Muscle of leg (tissue), 11 donors: Measurements from ENCODE around the gene CHN2. TPM values are rescaled to one million over a fixed set of nuclear protein-coding genes. Genes with fewer than 3 reads are reported as not detected.
"Not testable (repeated sequence)": the region's sequence is repeated elsewhere in the genome, so short reads cannot be mapped to it uniquely, and the experiment has no call there.

Experiments used
- DNase-seq: peaks from one replicate; pipeline ENCODE4 v3.0.0; 2013
- H3K27ac ChIP-seq: one replicate; pipeline ENCODE4 v1.5.1; 2013; ENCODE audit warnings: mild to moderate bottlenecking, low read length, control low read depth
- H3K27me3 ChIP-seq: one replicate; pipeline ENCODE4 v1.6.1; 2013; ENCODE audit warnings: low read length; ENCODE audit not compliant: control insufficient read depth, insufficient read depth
- H3K36me3 ChIP-seq: one replicate; pipeline ENCODE4 v1.6.1; 2013; ENCODE audit warnings: low read length; ENCODE audit not compliant: control insufficient read depth, insufficient read depth
- H3K4me1 ChIP-seq: one replicate; pipeline ENCODE4 v1.6.1; 2013; ENCODE audit warnings: low read length; ENCODE audit not compliant: control insufficient read depth, insufficient read depth
- H3K4me3 ChIP-seq: one replicate; pipeline ENCODE4 v1.5.1; 2013; ENCODE audit warnings: low read length, control low read depth
- H3K9me3 ChIP-seq: replicated peaks from 2 replicates; pipeline ENCODE4 v1.6.1; 2013; ENCODE audit warnings: low read depth, low read length; ENCODE audit not compliant: control insufficient read depth
- WGBS: methylation state at CpG from one replicate; pipeline ENCODE4 v1.1.5; 2013; ENCODE audit warnings: missing lambda C conversion rate; ENCODE audit not compliant: insufficient coverage; 5-methylcytosine and 5-hydroxymethylcytosine counted together
- polyA plus RNA-seq, 8 donors: library from polyadenylated mRNA; unstranded; fragments of 120-200 nt; gene quantifications; one replicate each; pipeline versions ENCODE4 v1.2.1 to v1.2.3, GENCODE V29; 2013; ENCODE audit warnings: inconsistent platforms in 1 of 8, low replicate concordance in 1 of 8; ENCODE audit not compliant: insufficient read length in 8 of 8, insufficient read depth in 1 of 8
- total RNA-seq: library from RNA; stranded (reverse); fragments of 120-200 nt; gene quantifications from one replicate; pipeline ENCODE4 v1.2.4, GENCODE V29; 2013

The CHN2 gene
- total and polyA plus RNA-seq, 9 donors, result 7.6 to 18.2 (median 10.2) TPM

DNA sequence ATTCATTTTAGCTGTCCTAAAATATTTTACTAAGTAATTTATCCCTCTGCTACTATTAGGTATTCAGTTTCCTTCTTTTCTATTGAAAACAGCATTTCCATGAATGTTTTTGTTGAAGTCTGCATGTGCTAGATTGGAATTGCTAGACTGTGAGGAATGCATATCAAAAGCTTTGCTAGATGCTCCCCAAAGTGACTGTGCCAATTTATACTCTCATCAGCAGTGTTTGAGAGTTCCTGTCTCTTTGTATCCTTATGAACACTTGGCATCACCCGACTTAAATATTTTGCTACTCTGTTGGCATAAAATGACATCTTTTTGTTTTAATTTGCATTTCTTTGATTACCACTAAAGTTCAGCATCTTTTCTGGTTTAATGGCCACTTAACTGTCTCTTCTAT is 324.0 kb downstream of the CHN2 start:
- Histone ChIP-seq H3K27ac (no peak overlapping the region), H3K4me3 (no peak overlapping the region), H3K9me3 (peaks cover 5% of the 10 kb centered on the region), H3K4me1 (no peaks in the 10 kb centered on the region), H3K36me3 (no peaks in the 10 kb centered on the region), H3K27me3 (no peaks in the 10 kb centered on the region)
- no CpG with 5 or more reads among the region's 1 CpG for WGBS
- DNase-seq, result no peak

GRCh38 chr7:29523728-29524127 is 329.2 kb downstream of the CHN2 start:
- WGBS, result no CpG with 5 or more reads among the region's 2 CpGs
- H3K27ac ChIP-seq, result no peak overlapping the region
- no peaks in the 10 kb centered on the region for H3K36me3 ChIP-seq
- no peak overlapping the region for H3K4me3 ChIP-seq
- H3K27me3 ChIP-seq, result no peaks in the 10 kb centered on the region
- H3K9me3 ChIP-seq, result peaks cover 5% of the 10 kb centered on the region
- DNase-seq, result no peak
- no peaks in the 10 kb centered on the region for H3K4me1 ChIP-seq

GRCh38 chr7:29527505-29528108 is 333.0 kb downstream of the CHN2 start:
- H3K4me3 ChIP-seq, result no peak overlapping the region
- no peaks in the 10 kb centered on the region for H3K36me3 ChIP-seq
- H3K4me1 ChIP-seq, result no peaks in the 10 kb centered on the region
- 83% methylated on average over 2 of the region's 4 CpGs for WGBS
- DNase-seq, result no peak
- no peak overlapping the region for H3K27ac ChIP-seq
- H3K9me3 ChIP-seq, result no peaks in the 10 kb centered on the region
- no peaks in the 10 kb centered on the region for H3K27me3 ChIP-seq

DNA sequence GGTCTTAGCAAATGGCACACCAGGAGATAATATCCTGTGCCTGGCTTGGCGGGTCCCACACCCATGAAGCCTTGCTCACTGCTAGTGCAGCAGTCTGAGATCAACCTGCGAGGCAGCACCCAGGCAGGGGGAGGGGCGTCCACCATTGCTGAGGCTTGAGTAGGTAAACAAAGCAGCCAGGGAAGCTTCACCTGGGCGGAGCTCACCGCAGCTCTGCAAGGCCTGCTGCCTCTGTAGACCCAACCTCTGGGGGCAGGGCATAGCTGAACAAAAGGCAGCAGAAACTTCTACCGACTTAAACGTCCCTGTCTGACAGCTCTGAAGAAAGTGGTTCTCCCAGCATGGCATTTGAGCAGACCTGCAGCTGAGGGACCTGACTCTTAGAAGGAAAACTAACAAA is 334.0 kb downstream of the CHN2 start:
- not testable (repeated sequence) for H3K36me3 ChIP-seq, H3K27me3 ChIP-seq, H3K27ac ChIP-seq, DNase-seq, H3K9me3 ChIP-seq, H3K4me3 ChIP-seq, H3K4me1 ChIP-seq
- 79% methylated on average over 7 of the region's 7 CpGs for whole genome bisulfite sequencing

Other genes starting within 250 kb of the CHN2 start
- gene TRIL, start 236.4 kb upstream of the CHN2 start, total RNA-seq, result 16.9 TPM
- gene TRIL, start 236.4 kb upstream of the CHN2 start, polyA plus RNA-seq, result 10 to 100 TPM; 24.8 to 63.5 (median 38.1) TPM
- 24.8 TPM for gene CPVL, start 48.2 kb upstream of the CHN2 start, total RNA-seq
- 10 to 100 TPM; 16.8 to 45.4 (median 22.3) TPM for gene CPVL, start 48.2 kb upstream of the CHN2 start, polyA plus RNA-seq